GM18498 (cell line): Measurements from ENCODE around the gene RALGAPA1.
"Not testable (repeated sequence)": the region's sequence is repeated elsewhere in the genome, so short reads cannot be mapped to it uniquely, and the experiment has no call there.

Source experiments
- ATAC-seq: cut with Tn5 transposase; IDR thresholded peaks from one replicate; pipeline ENCODE4 v1.9.1; 2021; ENCODE audit warnings: mild to moderate bottlenecking, moderate library complexity; ENCODE audit not compliant: unreplicated experiment

Gene RALGAPA1

GRCh38 chr14:35822501-35822900 is 13.4 kb upstream of the RALGAPA1 start:
- no peak for ATAC-seq

DNA sequence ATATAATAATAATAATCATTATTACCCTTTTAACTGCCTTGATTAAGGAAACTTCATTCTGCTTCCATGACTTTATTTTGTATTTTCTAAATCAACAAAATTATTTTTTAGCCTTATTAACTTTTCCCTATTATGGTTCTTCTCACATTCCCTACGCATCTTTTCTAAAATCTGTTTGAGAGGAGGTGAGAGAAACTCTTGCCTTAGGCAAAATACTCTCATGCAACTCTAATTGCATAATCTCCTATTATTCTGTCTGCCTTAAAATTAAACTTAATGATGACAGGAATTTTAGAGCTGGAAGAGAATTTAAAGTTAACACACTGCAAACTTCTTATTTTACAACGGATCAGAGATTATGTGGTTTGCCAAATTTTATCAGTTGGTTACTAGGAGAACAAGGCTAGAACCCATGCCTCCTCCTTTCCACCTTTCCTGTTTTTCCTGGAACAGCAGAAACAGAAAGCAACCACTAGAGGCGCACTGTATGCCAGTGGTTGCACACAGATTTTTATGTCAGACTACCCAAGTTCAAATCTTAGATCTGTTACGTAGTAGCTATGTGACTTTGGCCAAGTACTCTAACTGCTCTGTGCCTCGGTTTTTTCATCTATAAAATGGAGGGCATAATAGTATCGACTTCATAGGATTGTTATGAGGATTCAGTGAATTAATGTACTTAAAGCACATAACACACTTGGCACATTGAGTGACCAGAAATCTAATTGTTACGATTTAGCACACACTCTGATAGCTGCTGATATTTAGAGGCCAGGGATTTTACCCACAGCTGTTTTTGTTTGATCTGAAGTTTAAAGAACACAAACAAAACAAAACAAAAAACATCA is 12.7 kb upstream of the RALGAPA1 start:
- ATAC-seq, result no peak

DNA sequence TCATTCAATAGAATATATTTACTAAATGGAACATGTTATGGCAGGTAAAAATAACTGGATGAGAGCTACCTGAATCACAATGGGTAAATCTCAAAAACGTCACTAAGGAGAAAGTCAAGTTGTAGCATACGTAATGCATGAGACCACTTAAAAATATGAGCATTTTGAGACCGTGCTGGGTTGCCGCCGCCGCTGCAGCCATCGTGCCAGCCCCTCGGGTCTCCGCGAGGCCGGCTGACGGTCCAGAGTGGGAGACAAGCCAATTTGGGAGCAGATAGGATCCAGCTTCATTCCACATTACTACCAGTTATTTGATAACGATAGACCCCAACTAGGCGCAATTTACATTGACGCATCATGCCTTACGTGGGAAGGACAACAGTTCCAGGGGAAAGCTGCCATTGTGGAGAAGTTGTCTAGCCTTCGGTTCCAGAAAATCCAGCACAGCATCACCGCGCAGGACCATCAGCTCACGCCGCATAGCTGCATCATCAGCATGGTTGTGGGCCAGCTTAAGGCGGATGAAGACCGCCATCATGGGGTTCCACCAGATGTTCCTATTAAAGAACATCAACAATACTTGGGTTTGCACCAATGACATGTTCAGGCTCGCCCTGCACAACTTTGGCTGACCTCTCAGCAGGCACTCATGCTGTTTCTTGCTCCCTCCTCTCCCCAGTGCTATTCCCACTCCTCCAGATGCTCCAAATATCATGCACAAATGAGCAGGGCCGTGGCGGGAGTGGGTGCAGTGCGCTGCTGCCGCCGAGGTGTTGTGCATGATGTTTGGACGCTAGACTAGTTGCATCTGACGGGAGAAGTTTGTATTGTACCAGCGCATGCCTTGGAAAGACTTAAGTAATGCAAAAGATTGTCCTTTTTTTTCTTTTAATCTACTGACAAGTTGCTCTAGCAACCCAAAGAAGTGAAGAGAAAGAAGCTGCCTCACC is 10.8 kb upstream of the RALGAPA1 start:
- no peak for ATAC-seq

DNA sequence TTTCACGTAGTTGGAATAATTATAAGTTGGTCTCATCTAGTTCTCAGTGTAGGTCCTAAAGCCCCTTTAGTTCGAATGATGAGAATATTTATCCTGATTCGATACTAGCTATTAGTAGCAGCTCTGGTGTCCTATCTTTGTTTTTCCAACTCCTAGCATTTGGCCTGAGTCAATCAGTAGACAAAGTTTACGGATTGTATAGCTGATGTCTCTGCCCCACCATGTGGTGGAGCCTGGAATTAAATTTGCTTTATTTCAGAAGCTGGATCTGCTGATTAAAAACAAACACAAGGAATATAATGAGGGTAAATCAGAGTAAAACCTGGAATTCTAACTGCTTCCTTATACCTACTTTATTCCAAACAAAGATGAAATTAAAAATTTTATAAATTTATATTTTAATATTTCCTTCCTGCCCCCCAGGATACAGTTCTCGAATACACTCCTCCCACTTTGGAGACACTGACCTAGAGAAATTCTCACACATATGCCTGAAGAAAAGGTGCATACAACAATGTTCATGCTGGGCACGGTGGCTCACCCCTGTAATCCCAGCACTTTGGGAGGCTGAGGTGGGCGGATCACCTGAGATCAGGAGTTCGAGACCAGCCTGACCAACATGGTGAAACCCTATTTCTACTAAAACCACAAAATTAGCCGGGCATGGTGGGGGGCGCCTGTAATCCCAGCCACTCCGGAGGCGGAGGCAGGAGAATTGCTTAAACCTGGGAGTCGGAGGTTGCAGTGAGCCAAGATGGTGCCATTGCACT is 9.4 kb upstream of the RALGAPA1 start:
- ATAC-seq, result no peak

DNA sequence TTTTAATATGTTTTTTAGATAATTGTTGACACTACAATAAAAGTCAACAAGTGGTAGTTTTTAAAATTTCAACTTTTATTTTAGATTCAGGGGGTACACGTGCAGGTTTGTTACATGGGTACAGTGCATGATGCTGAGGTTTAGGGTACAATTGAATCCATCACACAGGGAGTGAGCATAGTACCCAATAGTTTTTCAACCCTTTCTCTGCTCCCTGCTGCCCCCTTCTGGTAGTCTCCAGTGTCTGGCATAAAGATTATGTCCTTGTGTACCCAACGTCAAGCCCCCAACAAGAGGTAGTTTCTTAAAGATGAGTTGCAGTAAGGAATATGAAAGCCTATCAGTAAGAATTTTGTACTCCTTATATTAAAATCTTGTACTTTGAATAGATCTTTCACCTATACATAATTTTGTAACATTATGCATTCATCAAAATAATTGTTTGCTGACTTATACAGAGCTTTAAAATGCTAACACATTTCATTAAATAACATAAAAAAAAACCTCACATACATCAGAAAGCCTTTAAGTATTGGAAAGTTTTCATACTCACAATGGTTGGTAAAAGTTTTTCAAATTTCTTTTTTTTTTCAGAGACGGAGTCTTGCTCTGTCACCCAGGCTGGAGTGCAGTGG is 5.4 kb upstream of the RALGAPA1 start:
- ATAC-seq, result peak; percentile 77

- ATAC-seq, result no peak
These were observed 1.9 kb upstream of the RALGAPA1 start for GRCh38 chr14:35810963-35811362.

- no peak for ATAC-seq
These were observed 502 bp upstream of the RALGAPA1 start for GRCh38 chr14:35809597-35809996.

DNA sequence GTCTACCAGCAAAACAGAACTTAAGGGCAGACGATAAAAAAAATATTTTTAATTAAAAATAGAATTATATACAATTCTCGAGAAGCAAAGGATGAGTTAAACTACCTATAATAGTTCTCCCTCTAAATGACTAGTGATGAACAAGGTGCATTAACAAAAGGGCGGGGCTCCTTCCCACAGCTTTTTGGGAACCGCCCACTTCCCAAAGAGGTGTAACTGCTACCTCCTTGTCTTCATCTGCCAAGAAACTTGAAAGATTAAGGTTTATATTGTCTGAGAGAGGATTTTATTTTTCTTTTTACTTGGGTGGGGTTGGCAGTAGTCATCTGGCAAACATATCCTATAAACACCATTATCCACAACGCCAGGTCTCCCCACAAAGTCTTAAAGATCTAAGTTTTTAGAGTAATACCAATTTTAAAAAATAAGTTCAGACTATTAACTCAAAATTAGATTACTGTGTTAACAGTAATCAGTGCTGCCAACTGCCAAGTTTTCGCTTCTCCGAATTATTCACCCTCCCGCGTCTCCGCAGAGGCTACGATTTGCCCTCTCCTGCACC is 938 bp downstream of the RALGAPA1 start:
- no peak for ATAC-seq

DNA sequence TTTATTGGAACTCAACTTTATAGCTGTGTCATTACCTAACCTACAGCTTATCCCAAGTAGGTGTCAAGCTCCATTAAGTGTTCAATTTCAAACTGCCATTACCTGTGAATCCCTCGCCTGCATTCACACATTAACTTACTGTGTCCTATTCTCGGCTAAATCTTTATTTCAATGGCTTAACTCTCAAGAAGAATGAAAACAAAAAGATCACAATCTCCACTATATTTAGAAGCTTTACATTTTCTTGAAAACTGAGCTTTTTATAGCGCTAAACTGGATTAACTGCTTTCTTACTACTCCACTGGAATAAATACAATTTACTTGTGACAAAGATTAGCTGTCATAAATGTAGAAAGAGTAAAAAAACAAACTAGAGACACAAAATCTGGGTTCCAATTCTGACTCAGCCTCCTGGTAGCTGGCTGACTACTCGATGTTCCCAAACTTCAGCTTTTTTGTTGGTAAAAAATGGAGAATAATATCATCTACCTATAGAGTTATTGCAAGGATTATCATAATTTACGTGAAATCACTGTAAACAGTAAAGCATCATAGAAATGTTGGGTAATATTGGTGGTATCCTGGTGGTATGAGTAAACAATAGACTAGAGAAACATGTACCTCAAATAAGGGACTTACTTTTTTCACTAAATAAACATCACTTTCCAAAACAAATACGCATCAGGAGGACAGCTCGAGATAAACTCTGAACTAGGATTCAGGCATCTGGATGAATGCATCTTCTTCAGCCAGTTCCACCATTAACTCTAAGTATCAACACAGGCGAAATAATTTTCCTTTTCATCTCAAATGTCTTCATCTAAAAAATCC is 1.7 kb downstream of the RALGAPA1 start:
- ATAC-seq, result no peak

DNA sequence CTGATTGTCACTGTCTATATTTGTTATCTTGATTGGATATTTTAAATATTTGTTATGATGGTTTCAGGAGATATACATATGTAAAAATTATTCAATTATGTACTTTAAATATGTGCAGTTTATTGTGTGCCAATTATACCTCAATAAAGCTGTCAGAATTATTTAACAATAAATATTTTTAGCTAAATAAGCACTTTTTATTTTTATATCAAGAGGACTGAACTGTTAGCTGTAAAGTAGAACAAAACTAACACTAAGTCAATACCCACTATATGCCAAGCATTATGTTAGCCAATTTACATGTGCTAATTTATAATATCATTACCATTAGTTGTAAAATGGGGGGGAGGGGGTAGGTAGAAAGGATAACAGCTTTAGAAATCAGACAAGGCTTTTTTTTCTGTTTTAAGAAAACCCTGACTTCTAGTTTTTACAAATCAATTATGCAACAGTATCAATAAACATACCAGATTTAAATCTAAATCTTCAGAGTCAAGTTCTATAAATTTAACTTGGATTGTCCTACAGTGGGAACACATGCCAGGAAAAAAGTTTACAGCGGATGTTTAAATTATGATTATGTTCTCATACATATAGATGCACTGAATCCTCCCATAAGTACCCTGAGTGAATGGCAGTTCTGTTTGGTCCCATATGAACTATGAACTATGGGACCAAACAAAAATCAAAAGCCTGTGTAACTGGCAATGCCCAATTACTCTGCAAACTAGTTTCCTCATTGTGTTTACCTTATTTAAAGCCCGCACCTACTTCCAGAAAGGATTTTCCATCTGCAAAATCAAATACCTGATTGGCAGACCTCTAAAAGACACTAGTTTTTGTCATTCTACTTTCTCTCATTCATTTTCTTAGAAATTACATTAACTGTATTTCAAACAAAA is 2.8 kb downstream of the RALGAPA1 start:
- ATAC-seq, result no peak

DNA sequence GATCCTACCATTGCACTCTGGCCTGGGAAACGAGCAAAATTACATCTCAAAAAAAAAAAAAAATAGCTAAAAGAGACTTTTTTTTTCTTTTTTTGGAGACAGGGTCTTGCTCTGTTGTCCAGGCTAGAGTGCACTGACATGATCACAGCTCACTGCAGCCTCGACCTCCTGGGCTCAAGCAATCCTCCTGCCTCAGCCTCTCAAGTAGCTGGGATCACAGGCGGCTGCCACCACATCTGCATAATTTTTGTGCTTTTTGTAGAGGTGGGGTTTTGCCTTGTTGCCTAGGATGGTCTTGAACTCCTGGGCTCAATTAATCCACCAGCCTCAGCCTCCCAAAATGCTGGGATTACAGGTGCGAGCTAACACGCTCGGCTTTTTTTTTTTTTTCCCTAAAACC is 11.3 kb downstream of the RALGAPA1 start:
- no peak for ATAC-seq

GRCh38 chr14:35789651-35790050 is 19.4 kb downstream of the RALGAPA1 start:
- no peak for ATAC-seq

GRCh38 chr14:35786856-35787255 is 22.2 kb downstream of the RALGAPA1 start:
- ATAC-seq, result no peak

DNA sequence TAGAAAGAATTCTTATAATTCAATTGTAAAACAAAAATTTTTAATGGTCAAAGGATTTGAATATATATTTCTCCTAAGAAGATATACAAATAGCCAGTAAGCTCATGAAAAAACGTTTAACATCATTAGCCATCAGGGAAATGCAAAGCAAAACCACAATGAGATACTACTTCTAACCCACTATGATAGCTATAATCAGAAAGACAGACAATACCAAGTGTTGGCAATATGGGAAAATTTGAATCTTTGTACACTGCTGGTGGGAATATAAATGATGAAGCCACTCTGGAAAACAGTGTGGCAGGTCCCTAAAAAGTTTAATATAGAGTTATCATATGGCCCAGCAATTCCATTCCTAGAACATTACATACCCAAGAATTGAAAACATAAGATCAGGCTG is 25.4 kb downstream of the RALGAPA1 start:
- ATAC-seq, result no peak

- no peak for ATAC-seq
These were observed 29.7 kb downstream of the RALGAPA1 start for GRCh38 chr14:35779368-35779767.

DNA sequence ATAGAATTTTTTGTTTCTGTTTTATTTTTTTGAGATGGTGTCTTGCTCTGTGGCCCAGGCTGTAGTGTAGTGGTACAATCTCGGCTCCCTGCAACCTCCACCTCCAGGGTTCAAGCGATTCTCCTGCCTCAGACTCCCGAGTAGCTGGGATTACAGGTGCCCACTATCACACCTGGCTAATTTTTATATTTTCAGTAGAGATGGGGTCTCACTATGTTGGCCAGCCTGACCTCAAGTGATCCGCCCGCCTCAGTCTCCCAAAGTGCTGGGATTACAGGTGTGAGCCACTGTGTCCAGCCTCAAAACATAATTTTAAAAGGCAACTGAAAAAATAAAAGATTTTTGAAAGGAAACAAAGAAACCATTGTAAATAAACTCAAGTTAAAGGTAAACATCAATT is 31.5 kb downstream of the RALGAPA1 start:
- not testable (repeated sequence) for ATAC-seq

GRCh38 chr14:35776823-35777222 is 32.3 kb downstream of the RALGAPA1 start:
- no peak for ATAC-seq

DNA sequence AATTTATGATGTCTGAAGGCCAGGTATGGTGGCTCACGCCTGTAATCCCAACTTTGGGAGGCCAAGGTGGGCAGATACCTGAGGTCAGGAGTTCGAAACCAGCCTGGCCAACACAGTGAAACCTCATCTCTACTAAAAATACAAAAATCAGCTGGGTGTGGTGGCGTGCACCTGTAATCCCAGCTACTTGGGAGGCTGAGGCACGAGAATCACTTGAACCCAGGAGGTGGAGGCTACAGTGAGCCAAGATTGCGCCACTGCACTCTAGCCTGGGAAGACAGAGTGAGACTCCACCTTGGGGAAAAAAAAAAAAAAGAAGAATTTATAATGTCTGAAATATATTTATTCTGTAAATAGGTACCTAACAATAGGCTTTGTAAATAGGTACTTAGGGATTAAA is 33.0 kb downstream of the RALGAPA1 start:
- not testable (repeated sequence) for ATAC-seq
